ENCODE measurements around the gene PDK4.
"Not testable (repeated sequence)": the region's sequence is repeated elsewhere in the genome, so short reads cannot be mapped to it uniquely, and the experiment has no call there.

Gene PDK4

DNA sequence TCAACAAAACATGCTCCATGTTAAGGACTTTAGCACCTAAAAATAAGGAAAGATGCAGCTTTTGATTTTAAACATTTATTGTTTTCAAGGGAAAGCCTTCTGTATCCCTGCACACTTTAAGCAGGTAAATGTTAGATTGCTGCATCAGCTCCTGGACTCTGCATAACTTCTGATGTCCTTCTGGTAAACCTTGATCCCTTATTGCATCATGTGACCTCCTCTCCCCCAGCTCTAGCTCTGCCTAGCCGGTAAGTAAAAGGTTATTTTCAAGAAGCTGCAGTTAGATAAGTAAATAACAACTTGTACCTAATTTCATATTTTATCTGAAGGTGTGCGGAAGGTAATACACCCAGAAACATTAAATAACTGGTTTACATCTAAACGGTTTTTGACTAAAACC lies 37.5 kb downstream of the PDK4 start:
- DNase-seq: no peak

GRCh38 chr7:95556777-95557176 lies 39.5 kb downstream of the PDK4 start:
- DNase-seq: no peak

GRCh38 chr7:95553939-95554338 lies 42.4 kb downstream of the PDK4 start:
- no peak for DNase-seq

- not testable (repeated sequence) for DNase-seq
Observed at GRCh38 chr7:95552010-95552926, 44.0 kb downstream of the PDK4 start.

- DNase-seq: no peak
Observed at GRCh38 chr7:95550546-95550945, 45.8 kb downstream of the PDK4 start.

DNA sequence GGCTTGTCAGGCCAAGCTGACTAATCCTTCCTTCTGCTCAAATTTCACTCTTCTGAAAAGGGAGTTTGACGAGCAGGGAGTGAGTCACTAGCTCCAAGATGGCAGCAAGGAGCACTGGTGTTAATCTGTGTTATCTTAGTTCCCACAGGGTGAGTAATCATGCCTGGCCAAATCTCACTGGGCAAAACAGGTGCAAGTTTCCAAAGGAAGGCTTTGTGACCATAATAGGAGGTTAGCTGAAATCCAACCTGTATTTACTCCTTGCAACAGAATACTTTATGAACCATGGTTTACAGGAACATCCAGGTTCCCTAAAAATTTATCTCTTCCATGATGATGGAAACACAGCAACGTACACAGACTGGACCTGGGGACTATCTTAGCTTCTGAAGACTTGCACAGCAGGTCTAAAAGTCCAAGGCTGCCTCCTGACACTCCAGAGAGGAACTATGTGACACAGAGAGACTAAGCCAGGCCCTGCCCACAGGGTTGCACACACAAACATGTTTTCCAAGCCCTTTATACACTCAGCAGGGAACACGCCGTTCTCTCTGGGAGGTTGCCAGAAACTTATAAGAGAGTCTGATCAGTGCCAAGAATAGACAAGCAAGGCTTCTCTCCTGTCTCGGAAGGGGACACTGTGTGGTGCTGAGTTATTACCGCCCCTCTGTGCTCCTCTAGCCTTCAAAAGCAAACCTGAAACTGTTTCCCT lies 46.3 kb downstream of the PDK4 start:
- DNase-seq: no peak

DNA sequence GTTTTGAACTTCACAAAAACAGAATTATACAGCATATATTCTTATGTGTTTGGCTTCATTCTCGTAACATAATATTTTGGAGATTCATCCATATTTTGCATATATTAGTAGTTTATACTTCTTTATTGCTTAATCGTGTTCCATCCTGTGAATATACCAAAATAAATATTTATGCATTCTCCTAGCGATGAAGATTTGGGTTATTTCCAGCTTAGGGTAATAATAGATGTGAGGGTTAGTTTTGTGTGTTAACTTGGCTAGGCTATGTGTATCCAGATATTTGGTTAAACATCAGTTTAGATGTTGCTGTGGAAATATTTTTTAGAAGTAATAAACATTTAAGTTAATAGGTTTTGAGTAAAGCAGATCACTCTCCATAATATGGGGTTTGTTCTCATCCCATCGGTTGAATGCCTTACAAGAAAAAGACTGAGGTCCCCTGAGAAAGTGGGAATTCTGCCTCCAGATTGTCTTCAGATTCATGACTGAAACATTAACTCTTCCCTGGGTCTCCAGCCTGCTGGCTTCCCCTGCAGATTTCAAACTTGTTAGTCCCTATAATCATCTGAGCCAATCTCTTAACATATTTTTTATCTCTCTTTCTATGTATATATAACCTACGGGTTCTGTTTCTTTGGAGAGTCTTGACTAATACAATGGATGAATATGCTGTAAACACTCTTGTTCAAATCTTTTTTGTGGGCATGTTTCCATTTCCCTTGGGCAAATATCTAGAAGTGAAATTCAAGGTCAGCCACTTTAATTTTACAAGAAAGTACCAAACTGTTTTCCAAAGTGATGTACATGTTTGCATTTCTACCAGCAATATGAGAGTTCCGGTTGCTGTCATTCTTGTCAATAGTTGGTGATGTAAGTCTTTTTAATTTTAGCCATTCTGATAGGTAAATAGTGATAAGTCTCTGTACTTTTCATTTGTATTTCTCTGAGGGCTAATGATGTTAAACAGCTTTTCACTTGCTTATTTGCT lies 48.7 kb downstream of the PDK4 start:
- DNase-seq: no peak

GRCh38 chr7:95546647-95547046 lies 49.7 kb downstream of the PDK4 start:
- no peak for DNase-seq

DNA sequence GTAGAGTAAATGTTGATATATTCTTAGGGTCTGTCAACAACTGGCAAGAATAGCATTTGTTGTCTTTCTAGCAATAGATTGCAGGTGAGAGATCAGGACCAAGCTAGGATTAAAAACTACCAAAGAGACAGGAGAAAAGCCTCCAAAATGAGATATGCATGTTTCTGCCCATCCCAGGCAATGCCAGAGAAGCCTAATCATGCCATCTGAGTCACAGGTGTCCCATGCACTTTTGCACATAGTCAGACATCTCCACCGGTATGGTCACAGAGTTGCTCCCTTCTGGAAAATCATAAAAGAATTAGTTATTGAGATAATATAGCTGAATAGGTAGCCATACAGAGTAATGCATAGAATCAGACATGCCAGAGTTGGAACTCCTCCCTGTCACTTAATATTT lies 50.6 kb downstream of the PDK4 start:
- no peak for DNase-seq

- DNase-seq: no peak
Observed at GRCh38 chr7:95545007-95545615, 51.2 kb downstream of the PDK4 start.

DNA sequence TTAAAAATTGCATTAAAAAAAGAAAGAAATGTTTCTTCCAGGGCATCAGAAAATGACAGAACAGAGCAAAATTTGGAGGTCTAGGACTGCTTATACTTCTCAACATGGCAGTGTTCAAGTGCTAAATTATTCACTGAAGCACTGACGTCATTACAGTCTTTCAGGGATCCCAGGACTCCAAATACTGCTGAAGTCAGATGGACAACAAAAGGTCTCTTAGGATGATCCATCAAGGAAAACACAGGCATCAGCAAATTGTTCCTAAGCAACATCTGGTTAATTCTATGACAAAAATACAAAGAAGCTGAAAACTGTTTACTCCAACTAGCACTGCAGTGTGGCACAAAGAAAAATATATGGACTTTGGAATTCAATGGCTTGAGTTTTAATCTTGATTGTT lies 52.1 kb downstream of the PDK4 start:
- no peak for DNase-seq

- no peak for DNase-seq
Observed at GRCh38 chr7:95543312-95543711, 53.0 kb downstream of the PDK4 start.

DNA sequence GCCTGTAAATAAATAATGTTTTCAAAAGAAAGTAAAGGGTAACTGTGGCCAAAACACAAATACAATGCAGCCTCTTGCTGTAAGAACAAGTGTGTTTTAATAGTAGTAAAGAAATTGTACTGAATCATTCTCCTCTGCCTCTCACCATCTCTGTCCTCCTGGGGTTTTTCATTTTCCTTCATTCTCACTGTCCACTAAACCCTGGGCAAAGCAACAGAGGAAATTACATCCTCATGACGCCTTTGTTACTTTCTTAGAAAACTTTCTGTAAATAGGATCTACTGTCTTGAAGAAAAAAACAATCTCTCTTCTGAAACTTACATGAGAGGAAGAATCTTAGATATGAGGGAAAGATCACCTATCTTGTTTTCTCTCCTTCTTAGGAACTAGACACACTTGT lies 56.0 kb downstream of the PDK4 start:
- DNase-seq: no peak

- no peak for DNase-seq
Observed at GRCh38 chr7:95539426-95539825, 56.9 kb downstream of the PDK4 start.

DNA sequence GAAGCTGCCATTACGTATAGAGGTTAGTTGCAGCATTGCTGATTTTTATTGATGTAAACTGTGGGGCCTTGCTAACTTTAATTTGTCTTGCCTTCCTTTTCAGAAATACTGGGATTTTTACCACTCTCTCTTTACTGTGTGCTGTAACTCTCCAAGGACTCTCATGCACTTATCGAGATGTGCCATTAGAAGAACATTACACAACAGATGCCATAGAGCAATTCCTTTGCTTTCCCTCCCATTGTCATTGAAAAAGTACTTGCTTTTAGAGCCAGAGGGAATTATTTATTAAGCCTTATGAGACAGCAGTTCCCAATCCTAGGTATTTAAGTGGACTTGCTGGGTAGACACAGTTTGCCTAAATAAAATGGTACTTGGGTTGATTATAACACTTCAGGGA lies 58.8 kb downstream of the PDK4 start:
- no peak for DNase-seq

DNA sequence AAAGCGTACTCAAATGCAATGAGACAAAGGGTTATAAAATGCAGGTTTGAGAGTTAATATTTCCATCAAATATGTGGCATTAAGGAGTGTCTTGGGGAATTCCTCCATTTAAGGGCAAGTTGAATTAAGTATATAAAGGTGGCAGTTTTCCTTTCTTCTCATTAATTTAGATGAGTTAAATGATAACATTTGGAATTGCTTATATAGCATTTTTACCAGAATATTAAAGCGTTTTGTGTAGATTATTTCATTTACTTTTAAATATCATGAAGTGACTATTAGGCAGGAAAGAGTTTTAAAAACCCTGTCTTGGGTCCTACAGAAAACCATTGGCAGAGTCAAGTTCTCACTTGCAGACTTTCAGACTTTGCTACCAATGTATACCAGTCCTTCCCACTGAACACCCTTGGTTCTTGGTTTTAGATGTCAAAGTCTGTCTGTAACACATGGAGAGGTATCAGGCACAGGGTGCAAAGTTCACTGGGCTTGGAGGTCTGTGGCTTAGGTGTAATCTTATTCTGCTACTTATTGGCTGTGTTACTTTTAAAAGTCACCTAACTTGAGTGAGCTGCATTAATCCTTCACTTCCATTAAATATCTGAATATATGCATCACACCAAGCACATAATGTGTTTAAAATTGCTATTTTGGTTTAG lies 59.5 kb downstream of the PDK4 start:
- DNase-seq: no peak

DNA sequence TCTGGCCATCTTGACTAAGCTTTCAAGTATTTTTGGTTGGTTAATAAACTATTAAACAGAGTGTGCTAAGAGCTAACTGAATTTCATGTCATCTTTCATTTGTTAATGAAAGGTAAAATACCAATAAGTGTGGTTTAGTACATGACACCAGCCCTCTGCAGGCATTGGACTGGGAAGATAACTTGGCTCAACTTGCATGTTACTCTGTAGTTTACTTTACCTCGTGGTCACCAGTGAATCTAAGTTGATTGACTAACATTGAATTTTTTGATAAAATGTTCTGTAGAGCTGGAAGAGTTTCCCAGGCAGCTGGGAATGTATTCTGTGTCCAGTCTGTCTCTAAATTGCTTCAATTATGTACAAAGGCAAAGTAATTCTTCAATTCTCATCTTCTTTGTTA lies 60.7 kb downstream of the PDK4 start:
- DNase-seq: no peak

- DNase-seq: no peak
Observed at GRCh38 chr7:95534796-95535195, 61.5 kb downstream of the PDK4 start.

All from Kasumi-1 (cell line).